ENCODE results near the gene TPO. TPM values are rescaled to one million over a fixed set of nuclear protein-coding genes. Genes with fewer than 3 reads are reported as not detected.
"Not testable (repeated sequence)": the region's sequence is repeated elsewhere in the genome, so short reads cannot be mapped to it uniquely, and the experiment has no call there.

TPO gene
- polyA plus RNA-seq, 1 donor from 2014 or later = not detected

DNA sequence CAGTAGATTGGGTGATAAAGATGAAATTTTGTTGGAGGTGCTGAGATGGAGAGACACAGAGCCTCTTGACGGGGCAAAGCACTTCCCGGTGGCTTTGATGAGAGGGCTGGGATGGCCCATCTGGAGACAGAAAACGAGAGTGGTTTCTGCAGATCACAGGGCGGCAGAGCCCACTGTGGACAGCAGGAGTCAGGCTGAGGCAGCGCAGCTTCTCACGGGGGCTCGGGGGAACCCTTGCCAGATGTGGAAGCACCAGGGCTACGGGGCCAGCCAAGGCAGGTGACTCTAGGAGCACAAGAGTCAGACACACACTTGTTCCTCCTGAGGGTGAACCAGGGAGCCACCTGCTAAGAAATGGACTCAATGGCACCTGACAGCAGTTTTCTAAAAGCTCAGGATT, 78.5 kb downstream of the TPO start:
- H3K9me3 Mint-ChIP-seq = no peaks in the 10 kb centered on the region
- peaks cover 1% of the 10 kb centered on the region for H3K27me3 Mint-ChIP-seq
- no peak overlapping the region for H3K27ac Mint-ChIP-seq
- H3K36me3 Mint-ChIP-seq = no peaks in the 10 kb centered on the region
- H3K4me3 Mint-ChIP-seq = no peak overlapping the region
- H3K4me1 Mint-ChIP-seq = no peaks in the 10 kb centered on the region

DNA sequence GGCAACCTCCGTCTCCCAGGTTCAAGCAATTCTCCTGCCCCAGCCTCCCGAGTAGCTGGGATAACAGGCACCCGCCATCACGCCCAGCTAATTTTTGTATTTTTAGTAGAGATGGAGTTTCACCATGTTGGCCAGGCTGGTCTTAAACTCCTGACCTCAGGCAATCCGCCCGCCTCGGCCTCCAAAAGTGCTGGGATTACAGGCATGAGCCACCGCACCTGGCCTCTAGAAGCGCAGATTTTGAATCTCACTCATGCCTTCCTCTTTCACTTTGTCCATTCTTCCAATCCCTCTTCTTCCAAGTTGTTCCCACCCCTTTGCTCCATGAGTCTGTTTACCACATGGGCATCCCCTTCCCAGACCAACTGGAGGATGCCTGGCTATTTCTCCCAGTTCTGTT, 79.0 kb downstream of the TPO start:
- not testable (repeated sequence) for H3K4me3 Mint-ChIP-seq, H3K36me3 Mint-ChIP-seq, H3K27me3 Mint-ChIP-seq, H3K9me3 Mint-ChIP-seq, H3K27ac Mint-ChIP-seq, H3K4me1 Mint-ChIP-seq

DNA sequence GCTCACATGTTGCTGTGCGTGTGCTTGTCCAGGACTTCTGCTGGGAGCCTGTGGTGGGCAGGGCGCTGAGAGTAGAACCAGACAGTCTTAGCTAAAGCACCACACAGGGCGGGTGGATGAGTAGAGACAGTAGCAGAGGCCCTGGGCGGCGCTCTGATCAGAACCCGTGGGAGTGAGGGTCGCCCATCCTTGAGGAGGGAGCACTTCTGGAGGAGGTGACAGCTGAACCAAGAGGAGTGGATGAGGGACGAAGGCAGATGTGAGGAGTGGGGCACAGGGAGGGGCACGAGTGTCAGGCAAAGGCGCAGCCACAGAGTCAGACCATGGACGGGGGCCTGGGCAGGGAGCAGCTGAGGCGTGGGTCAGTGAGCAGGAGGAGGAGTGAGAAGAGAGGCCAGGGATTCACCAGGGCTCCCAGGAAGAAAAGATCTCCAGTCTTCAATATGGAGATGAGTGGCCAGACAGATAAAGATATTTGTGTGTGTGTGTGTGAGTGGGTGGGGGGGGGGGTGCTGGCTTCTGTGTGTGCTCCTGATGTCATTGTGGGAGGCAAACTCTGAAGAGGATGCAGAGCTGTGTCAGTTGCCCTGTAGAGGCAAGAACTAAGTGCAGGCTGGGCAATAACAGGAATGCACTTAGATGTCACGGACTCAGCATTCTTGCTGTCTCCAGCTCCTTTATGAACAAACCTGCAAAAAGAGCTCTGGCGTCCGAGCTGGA, 79.6 kb downstream of the TPO start:
- H3K4me3 Mint-ChIP-seq = no peak overlapping the region
- H3K27me3 Mint-ChIP-seq = no peaks in the 10 kb centered on the region
- no peaks in the 10 kb centered on the region for H3K4me1 Mint-ChIP-seq
- no peaks in the 10 kb centered on the region for H3K9me3 Mint-ChIP-seq
- no peak overlapping the region for H3K27ac Mint-ChIP-seq
- H3K36me3 Mint-ChIP-seq = no peaks in the 10 kb centered on the region

GRCh38 chr2:1493431-1494126, 80.3 kb downstream of the TPO start:
- Mint-ChIP-seq H3K4me3 (no peak overlapping the region), H3K36me3 (no peaks in the 10 kb centered on the region), H3K27ac (no peak overlapping the region), H3K4me1 (no peaks in the 10 kb centered on the region), H3K9me3 (no peaks in the 10 kb centered on the region), H3K27me3 (no peaks in the 10 kb centered on the region)

- H3K36me3 Mint-ChIP-seq = no peaks in the 10 kb centered on the region
Measured at GRCh38 chr2:1494257-1494656, 81.0 kb downstream of the TPO start.

DNA sequence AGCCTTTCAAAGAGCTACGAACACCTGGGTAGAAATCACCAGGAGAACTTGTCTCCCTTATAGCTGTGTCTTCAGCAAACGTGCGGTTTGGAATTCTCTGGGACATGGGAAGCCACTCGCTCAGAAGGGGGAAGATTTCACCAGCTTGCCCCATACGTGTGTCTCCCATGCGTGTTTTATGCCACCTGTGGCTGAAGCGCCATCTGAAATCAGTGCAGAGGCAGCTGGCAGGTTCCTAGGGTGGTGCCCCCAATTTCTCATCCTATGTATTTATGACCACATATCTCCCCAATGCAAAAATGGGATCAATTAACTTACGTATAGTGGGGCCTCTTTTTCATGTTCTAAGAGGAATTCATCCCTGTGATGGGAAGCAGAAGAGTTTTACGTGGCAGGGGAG, 81.6 kb downstream of the TPO start:
- Mint-ChIP-seq H3K36me3 (no peaks in the 10 kb centered on the region), H3K27me3 (no peaks in the 10 kb centered on the region), H3K27ac (no peak overlapping the region), H3K9me3 (peaks cover 0 to 1% (median 0%) of the 10 kb centered on the region in 3 donors), H3K4me1 (no peaks in the 10 kb centered on the region), H3K4me3 (no peak overlapping the region)

More at GRCh38 chr2:1494257-1494656, 81.0 kb downstream of the TPO start:
- H3K27ac Mint-ChIP-seq = no peak overlapping the region
- no peaks in the 10 kb centered on the region for H3K4me1 Mint-ChIP-seq
- peaks cover 0 to 1% (median 0%) of the 10 kb centered on the region in 3 donors for H3K9me3 Mint-ChIP-seq
- no peaks in the 10 kb centered on the region for H3K27me3 Mint-ChIP-seq
- H3K4me3 Mint-ChIP-seq = no peak overlapping the region

GRCh38 chr2:1495676-1496358, 82.6 kb downstream of the TPO start:
- Mint-ChIP-seq H3K36me3 (no peaks in the 10 kb centered on the region), H3K9me3 (peaks cover 0 to 1% (median 0%) of the 10 kb centered on the region in 3 donors), H3K4me3 (no peak overlapping the region), H3K4me1 (no peaks in the 10 kb centered on the region), H3K27me3 (no peaks in the 10 kb centered on the region), H3K27ac (no peak overlapping the region)

GRCh38 chr2:1496359-1496821, 83.1 kb downstream of the TPO start:
- no peaks in the 10 kb centered on the region for H3K4me1 Mint-ChIP-seq
- H3K27ac Mint-ChIP-seq = no peak overlapping the region
- H3K36me3 Mint-ChIP-seq = no peaks in the 10 kb centered on the region
- no peaks in the 10 kb centered on the region for H3K27me3 Mint-ChIP-seq
- peaks cover 0 to 1% (median 0%) of the 10 kb centered on the region in 3 donors for H3K9me3 Mint-ChIP-seq
- no peak overlapping the region for H3K4me3 Mint-ChIP-seq

GRCh38 chr2:1497122-1497611, 83.9 kb downstream of the TPO start:
- Mint-ChIP-seq H3K4me3 (no peak overlapping the region), H3K4me1 (no peaks in the 10 kb centered on the region), H3K27ac (no peak overlapping the region), H3K9me3 (peaks cover 0 to 1% (median 0%) of the 10 kb centered on the region in 3 donors), H3K27me3 (no peaks in the 10 kb centered on the region), H3K36me3 (no peaks in the 10 kb centered on the region)

DNA sequence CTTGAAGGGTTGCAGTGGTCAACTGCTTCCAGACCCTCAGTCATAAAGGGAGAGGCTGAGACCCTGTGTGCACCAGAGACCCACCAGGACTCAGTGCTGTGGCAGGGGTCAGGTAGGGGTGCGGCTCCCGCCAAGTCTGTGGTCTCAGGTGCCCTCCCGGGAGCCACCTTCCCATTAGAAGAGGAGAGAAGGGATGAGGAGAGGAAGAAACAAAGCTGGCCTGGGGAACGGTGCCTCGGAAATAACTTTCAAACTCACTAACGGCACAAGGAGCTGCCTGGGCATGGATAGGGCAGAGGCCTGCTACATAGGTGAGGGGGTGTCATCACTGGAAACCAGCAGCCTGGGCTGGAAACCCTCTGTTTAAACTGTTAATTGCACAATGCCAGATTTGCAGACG, 84.9 kb downstream of the TPO start:
- Mint-ChIP-seq H3K4me1 (no peaks in the 10 kb centered on the region), H3K36me3 (no peaks in the 10 kb centered on the region), H3K27me3 (no peaks in the 10 kb centered on the region), H3K9me3 (peaks cover 0 to 1% (median 0%) of the 10 kb centered on the region in 3 donors), H3K27ac (no peak overlapping the region), H3K4me3 (no peak overlapping the region)

- Mint-ChIP-seq H3K36me3 (no peaks in the 10 kb centered on the region), H3K9me3 (peaks cover 0 to 1% (median 0%) of the 10 kb centered on the region in 3 donors), H3K27ac (no peak overlapping the region)
Measured at GRCh38 chr2:1499033-1499795, 86.0 kb downstream of the TPO start.

DNA sequence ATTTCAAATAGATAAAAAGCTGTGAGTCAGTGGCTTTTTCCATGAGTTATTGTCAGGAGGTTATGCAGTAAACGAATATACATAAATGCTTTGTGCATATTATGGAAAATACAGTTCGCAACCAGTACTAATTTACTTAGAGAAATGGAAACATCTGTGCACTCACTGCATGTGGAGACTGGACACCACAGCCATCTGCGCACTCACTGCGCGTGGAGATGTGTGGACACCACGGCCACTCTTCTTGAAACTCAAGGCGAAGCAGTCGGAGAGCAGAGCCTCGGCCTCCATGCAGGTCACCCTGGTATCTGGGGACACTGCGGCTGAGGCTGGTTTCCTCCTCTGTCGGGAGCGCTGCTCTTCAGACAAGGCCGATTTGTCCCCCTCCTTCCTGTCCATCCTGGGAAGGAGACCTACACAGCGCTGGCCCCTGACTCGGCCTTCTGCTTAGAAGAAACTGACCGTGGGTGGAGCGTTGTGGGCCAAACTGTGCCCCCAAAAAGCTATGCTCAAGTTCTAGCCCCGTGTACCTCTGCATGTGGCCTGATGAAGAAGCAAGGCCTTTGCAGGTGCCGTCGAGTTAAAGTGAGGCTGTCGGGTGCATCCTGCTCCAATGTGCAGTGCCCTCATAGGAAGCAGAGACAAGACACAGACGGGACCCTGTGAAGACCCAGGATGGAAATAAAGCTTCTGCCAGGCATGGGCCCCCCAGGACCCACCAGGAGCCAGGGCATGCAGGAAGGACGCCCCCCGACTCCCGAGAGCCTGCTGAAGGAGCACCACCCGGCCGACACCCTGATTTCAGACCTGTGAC, 88.0 kb downstream of the TPO start:
- Mint-ChIP-seq H3K27me3 (no peaks in the 10 kb centered on the region), H3K36me3 (no peaks in the 10 kb centered on the region), H3K9me3 (peaks cover 0 to 1% (median 0%) of the 10 kb centered on the region in 3 donors), H3K4me1 (no peaks in the 10 kb centered on the region), H3K4me3 (no peak overlapping the region), H3K27ac (no peak overlapping the region)

More at GRCh38 chr2:1499033-1499795, 86.0 kb downstream of the TPO start:
- no peaks in the 10 kb centered on the region for H3K27me3 Mint-ChIP-seq
- H3K4me1 Mint-ChIP-seq = no peaks in the 10 kb centered on the region
- H3K4me3 Mint-ChIP-seq = no peak overlapping the region

DNA sequence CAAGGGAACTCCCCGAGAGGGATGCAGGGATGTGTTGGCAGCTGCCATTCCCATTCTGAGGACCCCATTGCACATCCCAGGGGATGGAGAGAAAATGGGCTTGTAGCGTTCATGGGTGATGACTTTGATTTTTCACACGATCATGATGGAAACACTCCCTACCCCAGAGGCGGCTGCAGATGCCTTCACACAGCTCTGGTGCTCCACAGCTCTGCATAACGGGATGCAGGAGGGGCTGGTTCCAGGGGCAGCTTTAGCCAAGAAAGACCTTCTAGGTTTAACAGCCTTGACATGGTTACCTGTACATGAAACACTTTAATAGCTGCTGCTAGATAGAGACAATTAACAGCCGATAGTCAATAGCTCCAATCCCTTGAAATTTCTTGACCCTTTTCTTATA, 88.7 kb downstream of the TPO start:
- H3K36me3 Mint-ChIP-seq = no peaks in the 10 kb centered on the region

GRCh38 chr2:1502891-1503304, 89.6 kb downstream of the TPO start:
- H3K9me3 Mint-ChIP-seq = peaks cover 0 to 1% (median 0%) of the 10 kb centered on the region in 3 donors
- H3K36me3 Mint-ChIP-seq = no peaks in the 10 kb centered on the region
- H3K4me1 Mint-ChIP-seq = no peaks in the 10 kb centered on the region
- no peaks in the 10 kb centered on the region for H3K27me3 Mint-ChIP-seq
- H3K4me3 Mint-ChIP-seq = no peak overlapping the region
- no peak overlapping the region for H3K27ac Mint-ChIP-seq

More for the DNA sequence above, 88.7 kb downstream of the TPO start:
- Mint-ChIP-seq H3K4me1 (no peaks in the 10 kb centered on the region), H3K9me3 (peaks cover 0 to 1% (median 0%) of the 10 kb centered on the region in 3 donors), H3K27me3 (no peaks in the 10 kb centered on the region), H3K27ac (no peak overlapping the region), H3K4me3 (no peak overlapping the region)

All from IgD-negative memory B cell (primary cell).